Measurements from ENCODE around the gene DNMBP. TPM values are rescaled to one million over a fixed set of nuclear protein-coding genes. Genes with fewer than 3 reads are reported as not detected.
"Not testable (repeated sequence)": the region's sequence is repeated elsewhere in the genome, so short reads cannot be mapped to it uniquely, and the experiment has no call there.

The DNMBP gene
- total and polyA plus RNA-seq, 2 donors (not counting 3 experiments of a cell fraction or from before 2014, with no cell fraction given) = 32.0 to 53.4 TPM

DNA sequence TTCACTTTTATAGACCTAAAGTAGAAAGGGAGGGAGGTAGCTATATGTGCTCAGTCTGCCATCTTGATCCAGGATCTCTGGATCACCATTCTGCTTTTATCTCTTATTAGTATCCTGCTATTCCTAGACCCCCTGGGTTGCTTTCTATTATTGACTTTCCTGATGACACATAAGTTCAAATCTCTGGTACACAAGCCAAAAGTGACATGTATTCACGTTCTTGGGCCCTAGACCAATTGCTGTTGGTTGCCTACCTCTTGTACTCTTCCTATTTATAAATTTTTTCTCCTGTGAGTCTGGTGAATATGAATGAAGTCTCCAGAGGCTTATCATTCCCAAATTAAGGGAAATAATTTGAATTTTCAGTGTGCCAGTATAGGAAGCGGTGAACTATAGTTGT is 56.9 kb downstream of the DNMBP start:
- FAIRE-seq (no peak), DNase-seq (ENCODE audit: low read depth, low spot score) (no peak)
- H3K4me1 ChIP-seq (ENCODE audit: control insufficient read depth, extremely low read depth, insufficient read depth, low read length) = peaks cover 21% of the 10 kb centered on the region
- intact Hi-C loops (cut with micrococcal nuclease) = no loop called here
- H3K79me2 ChIP-seq (ENCODE audit: control insufficient read depth, insufficient read depth, low read length) = peaks cover 97% of the 10 kb centered on the region
- dilution Hi-C loops (cut with MboI; ENCODE audit: extremely low pct_ligation_motif_present, low sequenced_read_pairs) = no loop called here
- no peak overlapping the region for H3K4me3 ChIP-seq (replicated peaks in 1 of 3; ENCODE audit: insufficient read depth in 1 of 3, low read depth in 1 of 3, low read length in 3 of 3)
- no peak overlapping the region for H3K9ac ChIP-seq (replicated peaks; ENCODE audit: extremely low read depth, insufficient read depth, low read length)
- no peaks in the 10 kb centered on the region for H4K20me1 ChIP-seq (replicated peaks; ENCODE audit: control insufficient read depth, extremely low read depth, insufficient read depth, low read length)
- H3K27me3 ChIP-seq (ENCODE audit: control insufficient read depth in 2 of 2, insufficient read depth in 2 of 2, low read length in 2 of 2) = no peaks in the 10 kb centered on the region
- BruUV-seq (replicated peaks) = no TSS peak
- no peaks in the 10 kb centered on the region for H3K9me3 ChIP-seq (replicated peaks; ENCODE audit: control insufficient read depth, insufficient read depth, low read length)
- TF ChIP-seq, protein P1, sequence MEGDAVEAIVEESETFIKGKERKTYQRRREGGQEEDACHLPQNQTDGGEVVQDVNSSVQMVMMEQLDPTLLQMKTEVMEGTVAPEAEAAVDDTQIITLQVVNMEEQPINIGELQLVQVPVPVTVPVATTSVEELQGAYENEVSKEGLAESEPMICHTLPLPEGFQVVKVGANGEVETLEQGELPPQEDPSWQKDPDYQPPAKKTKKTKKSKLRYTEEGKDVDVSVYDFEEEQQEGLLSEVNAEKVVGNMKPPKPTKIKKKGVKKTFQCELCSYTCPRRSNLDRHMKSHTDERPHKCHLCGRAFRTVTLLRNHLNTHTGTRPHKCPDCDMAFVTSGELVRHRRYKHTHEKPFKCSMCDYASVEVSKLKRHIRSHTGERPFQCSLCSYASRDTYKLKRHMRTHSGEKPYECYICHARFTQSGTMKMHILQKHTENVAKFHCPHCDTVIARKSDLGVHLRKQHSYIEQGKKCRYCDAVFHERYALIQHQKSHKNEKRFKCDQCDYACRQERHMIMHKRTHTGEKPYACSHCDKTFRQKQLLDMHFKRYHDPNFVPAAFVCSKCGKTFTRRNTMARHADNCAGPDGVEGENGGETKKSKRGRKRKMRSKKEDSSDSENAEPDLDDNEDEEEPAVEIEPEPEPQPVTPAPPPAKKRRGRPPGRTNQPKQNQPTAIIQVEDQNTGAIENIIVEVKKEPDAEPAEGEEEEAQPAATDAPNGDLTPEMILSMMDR (IDR thresholded peaks at IDR 0.05; ENCODE audit: extremely low read depth in 1 of 2, insufficient read depth in 1 of 2, low read depth in 1 of 2, low read length in 2 of 2) = no peak
- TF ChIP-seq JUN (IDR thresholded peaks at IDR 0.05; ENCODE audit: borderline replicate concordance, insufficient read depth, insufficient read length, low read depth) (no peak), POLR2A (IDR thresholded peaks at IDR 0.05; ENCODE audit: low read depth, low read length) (no peak), GATA2 (IDR thresholded peaks at IDR 0.05; ENCODE audit: insufficient read depth, insufficient read length, low read depth, low read length) (no peak), FOS (IDR thresholded peaks at IDR 0.05; ENCODE audit: borderline replicate concordance, insufficient read depth, low read length) (no peak), POLR2AphosphoS5 (IDR thresholded peaks at IDR 0.05; ENCODE audit: insufficient read depth, low read depth, low read length) (no peak), MYC (IDR thresholded peaks at IDR 0.05; ENCODE audit: low read depth, low read length) (no peak), EZH2 (IDR thresholded peaks at IDR 0.05; ENCODE audit: borderline replicate concordance, low read depth, low read length, severe bottlenecking) (no peak)
- TF ChIP-seq, protein P2, sequence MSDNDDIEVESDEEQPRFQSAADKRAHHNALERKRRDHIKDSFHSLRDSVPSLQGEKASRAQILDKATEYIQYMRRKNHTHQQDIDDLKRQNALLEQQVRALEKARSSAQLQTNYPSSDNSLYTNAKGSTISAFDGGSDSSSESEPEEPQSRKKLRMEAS (IDR thresholded peaks at IDR 0.05; ENCODE audit: insufficient read depth, insufficient read length) = no peak
- no peaks in the 10 kb centered on the region for H3K9me1 ChIP-seq (replicated peaks; ENCODE audit: control insufficient read depth, extremely low read depth, insufficient read depth, low read length)
- no peak overlapping the region for H2AFZ ChIP-seq (ENCODE audit: low read depth, low read length)
- POLR2A ChIA-PET = no interaction called here
- H3K27ac ChIP-seq (ENCODE audit: insufficient read depth, low read depth, low read length) = no peak overlapping the region
- H3K36me3 ChIP-seq (ENCODE audit: control insufficient read depth in 2 of 2, extremely low read depth in 1 of 2, insufficient read depth in 2 of 2, low read length in 2 of 2) = peaks cover 29 to 31% of the 10 kb centered on the region in 2 experiments
- no peak overlapping the region for H3K4me2 ChIP-seq (ENCODE audit: insufficient read depth, low read length)
- CTCF ChIA-PET = no interaction called here

DNA sequence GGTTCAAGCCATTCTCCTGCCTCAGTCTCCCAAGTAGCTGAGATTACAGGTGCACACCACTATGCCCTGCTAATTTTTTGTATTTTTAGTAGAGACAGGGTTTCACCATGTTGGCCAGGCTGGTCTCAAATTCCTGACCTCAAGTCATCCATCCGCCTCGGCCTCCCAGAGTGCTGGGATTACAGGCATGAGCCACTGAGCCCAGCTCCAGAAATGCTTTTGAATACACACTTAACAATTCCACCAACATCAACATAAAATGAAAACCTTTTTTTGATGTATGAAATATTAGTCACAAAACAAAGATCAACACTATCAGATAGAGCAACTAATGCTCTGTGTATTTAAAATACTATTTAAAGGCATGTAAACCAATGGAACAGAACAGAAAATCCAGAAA is 63.7 kb downstream of the DNMBP start:
- POLR2A ChIA-PET; H3K9me1 ChIP-seq (replicated peaks; ENCODE audit: control insufficient read depth, extremely low read depth, insufficient read depth, low read length); FAIRE-seq; H3K4me3 ChIP-seq (replicated peaks in 1 of 3; ENCODE audit: insufficient read depth in 1 of 3, low read depth in 1 of 3, low read length in 3 of 3); H3K27me3 ChIP-seq (ENCODE audit: control insufficient read depth in 2 of 2, insufficient read depth in 2 of 2, low read length in 2 of 2); dilution Hi-C loops (cut with MboI; ENCODE audit: extremely low pct_ligation_motif_present, low sequenced_read_pairs); H3K9me3 ChIP-seq (replicated peaks; ENCODE audit: control insufficient read depth, insufficient read depth, low read length); H3K36me3 ChIP-seq (ENCODE audit: control insufficient read depth in 2 of 2, extremely low read depth in 1 of 2, insufficient read depth in 2 of 2, low read length in 2 of 2); H3K4me2 ChIP-seq (ENCODE audit: insufficient read depth, low read length); DNase-seq (ENCODE audit: low read depth, low spot score); H4K20me1 ChIP-seq (replicated peaks; ENCODE audit: control insufficient read depth, extremely low read depth, insufficient read depth, low read length); BruUV-seq (replicated peaks); H2AFZ ChIP-seq (ENCODE audit: low read depth, low read length): not testable (repeated sequence)
- H3K4me1 ChIP-seq (ENCODE audit: control insufficient read depth, extremely low read depth, insufficient read depth, low read length) = peaks cover 65% of the 10 kb centered on the region
- H3K27ac ChIP-seq (ENCODE audit: insufficient read depth, low read depth, low read length) = peak overlapping the region; percentile 69
- CTCF ChIA-PET = interaction anchor here (1.0 to 2.7 kb wide), 6 partner anchors 19 to 75 kb away, joined by 3 to 10 read pairs (median 4); partner anchors contain the start of gene DNMBP
- peaks cover 95% of the 10 kb centered on the region for H3K79me2 ChIP-seq (ENCODE audit: control insufficient read depth, insufficient read depth, low read length)
- peak overlapping the region; percentile 29 for H3K9ac ChIP-seq (replicated peaks; ENCODE audit: extremely low read depth, insufficient read depth, low read length)
- intact Hi-C loops (cut with micrococcal nuclease) = loop anchor here (1.0 kb wide), 1 partner anchor 12 kb away; no protein-coding TSS in a partner anchor

Data from endothelial cell of umbilical vein (primary cell).